Embryonic facial prominence (tissue), 1 donor: ENCODE measurements around the gene XYLB.
"Not testable (repeated sequence)": the region's sequence is repeated elsewhere in the genome, so short reads cannot be mapped to it uniquely, and the experiment has no call there.

Experiments used
- DNase-seq: peaks from one replicate; pipeline ENCODE4 v3.0.0-alpha.2; 2016; ENCODE audit errors: extremely low spot score

Gene XYLB

GRCh38 chr3:38396239-38396638, 49.7 kb downstream of the XYLB start:
- DNase-seq = no peak

- DNase-seq = no peak
Measured at GRCh38 chr3:38396861-38397260, 50.3 kb downstream of the XYLB start.

- DNase-seq = no peak
Measured at GRCh38 chr3:38397320-38397719, 50.7 kb downstream of the XYLB start.

DNA sequence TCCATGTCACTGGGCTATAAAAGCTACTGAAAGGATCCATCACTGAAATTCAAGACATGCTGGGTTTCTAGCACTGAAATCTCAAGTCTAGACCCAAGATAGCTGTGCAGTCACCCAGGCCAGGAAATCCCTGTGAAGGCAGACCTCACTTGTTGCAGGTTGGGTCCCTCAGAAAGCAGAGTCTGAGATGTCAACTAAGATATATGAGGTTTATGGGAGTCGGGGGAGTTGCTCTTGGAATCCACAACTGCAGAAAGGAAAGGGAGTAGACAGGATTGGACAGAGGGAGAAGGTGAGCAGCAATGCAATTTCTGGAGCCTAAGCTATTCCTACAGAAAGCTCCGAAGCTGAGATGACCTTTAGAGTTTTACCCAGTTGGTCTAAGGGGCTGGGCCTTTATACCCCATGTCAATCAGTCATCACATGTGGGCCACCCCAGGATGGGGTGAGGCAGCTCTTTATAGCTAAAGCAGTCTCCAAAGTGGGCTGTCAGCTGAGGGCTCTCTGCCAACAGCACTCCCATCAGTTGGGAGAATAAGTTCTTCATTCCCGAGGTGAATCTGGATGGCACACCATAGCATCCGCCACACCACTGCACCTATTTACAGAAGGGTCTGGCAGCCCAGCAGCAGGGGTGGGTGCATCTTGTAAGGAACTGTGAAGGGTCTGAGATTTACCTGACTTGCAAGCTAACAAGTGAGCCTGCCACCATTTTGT, 54.8 kb downstream of the XYLB start:
- DNase-seq = no peak

DNA sequence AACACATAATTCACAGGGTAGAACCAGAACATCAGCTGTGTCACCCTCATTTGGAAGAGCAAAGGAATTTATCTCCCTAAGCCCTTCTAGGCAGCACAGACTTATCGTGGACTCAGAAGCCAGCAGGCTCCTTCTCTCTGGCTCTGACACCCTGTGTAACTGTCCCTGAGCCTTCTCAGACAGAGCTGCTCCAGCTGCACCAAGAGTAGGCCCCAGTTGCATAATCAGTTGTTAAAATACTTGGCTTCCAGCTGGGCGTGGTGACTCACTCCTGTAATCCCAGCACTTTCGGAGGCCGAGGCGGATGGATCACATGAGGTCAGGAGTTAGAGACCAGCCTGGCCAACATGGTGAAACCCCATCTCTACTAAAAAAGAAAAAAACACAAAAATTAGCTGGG, 57.7 kb downstream of the XYLB start:
- DNase-seq = no peak

GRCh38 chr3:38411591-38411990, 65.0 kb downstream of the XYLB start:
- DNase-seq = no peak

- not testable (repeated sequence) for DNase-seq
Measured at GRCh38 chr3:38420758-38421157, 74.2 kb downstream of the XYLB start.

- DNase-seq = no peak
Measured at GRCh38 chr3:38421679-38422336, 75.2 kb downstream of the XYLB start.

DNA sequence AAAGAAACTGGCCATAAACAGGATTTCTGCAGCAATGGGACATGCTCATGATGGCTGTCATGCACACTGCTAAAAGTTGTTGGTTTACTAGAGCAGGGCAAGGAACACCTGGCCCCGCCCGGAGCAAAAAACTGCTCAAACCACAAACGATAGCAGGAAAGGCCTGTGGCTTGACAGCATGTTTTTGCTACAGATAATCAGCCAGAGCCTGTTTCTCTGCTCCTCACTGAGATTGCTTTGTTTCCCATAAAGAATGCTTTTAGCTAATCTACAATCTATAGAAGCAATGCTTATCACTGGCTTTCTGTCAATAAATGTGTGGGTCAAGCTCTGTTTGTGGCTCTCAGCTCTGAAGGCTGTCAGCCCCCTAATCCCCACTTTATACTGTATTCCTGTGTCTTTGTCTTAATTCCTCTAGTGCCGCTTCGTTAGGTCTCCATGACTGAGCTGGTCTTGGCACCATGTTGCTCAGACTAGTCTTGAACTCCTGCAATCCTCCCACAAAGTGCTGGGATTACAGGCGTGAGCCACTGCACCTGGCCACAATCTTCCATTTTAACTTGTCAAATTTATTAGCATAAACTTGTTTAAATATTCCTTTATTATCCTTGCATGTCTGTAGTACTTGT, 80.3 kb downstream of the XYLB start:
- not testable (repeated sequence) for DNase-seq

DNA sequence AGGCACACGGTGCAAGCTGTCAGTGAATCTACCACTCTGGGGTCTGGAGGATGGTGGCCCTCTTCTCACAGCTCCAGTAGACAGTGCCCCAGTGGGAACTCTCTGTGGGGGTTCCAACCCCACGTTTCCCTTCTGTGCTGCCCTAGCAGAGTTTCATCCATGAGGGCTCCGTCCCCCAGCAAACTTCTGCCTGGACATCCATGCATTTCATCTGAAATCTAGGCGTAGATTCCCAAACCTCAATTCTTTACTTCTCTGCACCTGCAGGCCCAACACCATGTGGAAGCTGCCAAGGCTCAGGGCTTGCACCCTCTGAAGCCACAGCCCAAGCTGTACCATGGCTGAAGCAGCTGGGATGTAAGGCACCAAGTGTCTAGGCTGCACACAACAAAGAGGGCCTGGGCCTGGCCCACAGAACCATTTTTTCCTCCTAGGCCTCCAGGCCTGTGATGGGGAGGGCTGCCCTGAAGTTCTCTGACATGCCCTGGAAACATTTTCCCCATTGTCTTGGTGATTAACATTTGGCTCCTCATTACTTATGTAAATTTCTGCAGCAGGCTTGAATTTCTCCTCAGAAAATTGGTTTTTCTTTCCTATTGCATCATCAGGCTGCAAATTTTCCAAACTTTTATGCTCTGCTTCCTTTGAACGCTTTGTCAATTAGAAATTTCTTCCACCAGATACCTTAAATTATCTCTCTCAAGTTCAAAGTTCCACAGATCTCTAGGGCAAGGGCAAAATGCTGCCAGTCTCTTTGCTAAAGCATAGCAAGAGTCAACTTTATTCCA, 86.5 kb downstream of the XYLB start:
- DNase-seq = not testable (repeated sequence)

GRCh38 chr3:38433661-38434060, 87.1 kb downstream of the XYLB start:
- not testable (repeated sequence) for DNase-seq

- DNase-seq = not testable (repeated sequence)
Measured at GRCh38 chr3:38438436-38439069, 92.0 kb downstream of the XYLB start.

DNA sequence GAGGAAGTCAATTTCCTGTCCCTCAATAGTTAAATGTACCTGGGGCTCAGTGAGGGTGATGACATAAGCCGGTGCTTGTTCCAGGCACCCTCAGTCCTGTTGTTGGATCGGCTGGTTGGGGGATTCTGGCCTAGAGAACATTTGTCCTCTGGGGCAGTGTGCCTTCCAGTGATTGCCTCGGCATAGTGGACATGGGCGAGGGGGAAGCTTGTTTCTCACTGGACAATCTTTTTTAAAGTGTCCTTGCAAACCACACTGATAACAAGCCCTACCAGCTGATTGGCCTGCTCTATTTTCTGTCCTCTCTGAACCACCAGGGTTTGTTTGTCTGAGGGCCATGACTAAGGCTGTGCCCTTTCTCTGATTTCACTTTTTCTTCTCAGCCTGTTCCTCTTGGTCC, 96.6 kb downstream of the XYLB start:
- DNase-seq = not testable (repeated sequence)

- DNase-seq = no peak
Measured at GRCh38 chr3:38446085-38446686, 99.6 kb downstream of the XYLB start.

DNA sequence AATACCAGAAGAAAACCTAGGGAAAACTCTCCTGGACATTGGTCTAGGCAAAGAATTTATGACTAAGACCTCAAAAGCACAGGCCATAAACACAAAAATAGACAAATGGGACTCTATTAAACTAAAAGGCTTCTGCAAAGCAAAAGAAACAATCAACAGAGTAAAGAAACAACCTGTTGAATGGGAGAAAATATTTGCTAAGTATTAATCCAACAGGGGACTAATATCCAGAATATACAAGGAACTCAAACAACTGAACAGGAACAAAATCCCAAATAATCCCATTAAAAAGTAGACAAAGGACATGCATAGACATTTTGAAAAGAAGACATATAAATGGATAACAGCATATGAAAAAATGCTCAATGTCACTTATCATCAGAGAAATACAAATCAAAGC, 100.2 kb downstream of the XYLB start:
- DNase-seq = no peak

DNA sequence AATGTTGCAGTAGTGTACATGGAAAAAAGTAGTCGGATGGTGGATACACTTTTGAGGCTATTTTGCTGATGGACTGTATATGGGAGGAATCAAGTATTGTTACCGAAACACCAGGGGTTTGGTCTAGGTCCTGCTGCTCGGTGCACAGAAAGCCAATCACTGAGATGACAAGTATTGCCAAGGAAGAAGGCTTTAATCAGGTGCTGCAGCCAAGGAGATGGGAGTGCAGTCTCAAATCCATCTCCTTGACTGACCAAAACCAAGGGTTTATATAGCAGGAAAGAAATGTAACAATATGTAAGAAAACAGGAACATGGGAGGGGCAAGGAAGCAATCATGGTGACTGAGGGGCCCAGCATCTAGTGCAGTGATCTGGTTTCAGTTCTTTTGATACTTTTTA, 104.3 kb downstream of the XYLB start:
- DNase-seq = no peak

DNA sequence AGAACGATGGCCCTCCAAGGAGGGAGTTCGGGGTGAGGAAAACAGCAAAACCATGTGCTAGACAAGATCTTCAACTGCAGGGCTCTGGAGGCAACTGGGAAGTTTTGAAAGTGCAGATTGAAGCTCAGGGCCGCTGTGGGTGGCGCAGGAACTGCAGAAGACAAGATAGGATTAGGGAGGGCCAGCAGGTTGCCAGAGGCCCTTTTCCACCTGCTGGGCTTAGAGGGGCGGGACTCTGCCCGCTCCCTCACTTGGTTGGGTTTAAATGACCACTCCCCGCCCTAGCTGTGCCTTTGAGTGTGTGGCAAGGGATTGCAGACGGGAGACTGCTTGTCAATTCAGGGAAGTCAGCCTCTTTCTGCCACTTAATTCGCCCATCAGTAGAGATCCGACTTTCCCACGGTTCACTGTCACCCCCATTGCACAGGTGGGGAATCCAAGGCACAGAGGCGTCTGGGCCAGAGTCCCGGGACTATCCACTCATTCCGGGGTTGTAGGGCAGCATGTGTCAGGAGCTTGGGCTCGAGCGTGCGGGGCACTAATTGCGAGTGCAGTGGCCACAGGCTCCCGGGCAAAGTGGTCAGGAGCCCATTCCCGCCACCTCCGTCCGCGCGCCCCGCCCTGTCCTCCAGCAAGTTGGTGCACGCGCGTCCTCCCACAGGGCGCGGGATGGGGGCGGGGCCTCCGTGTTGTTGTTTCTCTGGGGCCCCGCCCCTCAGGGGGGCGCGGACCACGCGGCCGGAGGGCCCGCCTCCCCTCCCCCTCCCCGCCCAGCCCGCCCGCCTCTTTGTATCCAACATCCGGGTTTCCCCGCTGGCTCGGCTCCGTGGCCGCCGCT, 106.7 kb downstream of the XYLB start, which contains the start of gene ACVR2B:
ACVR2B (plus strand) TSS at position 816 of the 838 bp plus-strand sequence. CDS start 433 bp downstream, outside the sequence.
- peak; percentile 69 for DNase-seq

- no peak for DNase-seq
Measured at GRCh38 chr3:38453913-38454177, 107.3 kb downstream of the XYLB start.

DNA sequence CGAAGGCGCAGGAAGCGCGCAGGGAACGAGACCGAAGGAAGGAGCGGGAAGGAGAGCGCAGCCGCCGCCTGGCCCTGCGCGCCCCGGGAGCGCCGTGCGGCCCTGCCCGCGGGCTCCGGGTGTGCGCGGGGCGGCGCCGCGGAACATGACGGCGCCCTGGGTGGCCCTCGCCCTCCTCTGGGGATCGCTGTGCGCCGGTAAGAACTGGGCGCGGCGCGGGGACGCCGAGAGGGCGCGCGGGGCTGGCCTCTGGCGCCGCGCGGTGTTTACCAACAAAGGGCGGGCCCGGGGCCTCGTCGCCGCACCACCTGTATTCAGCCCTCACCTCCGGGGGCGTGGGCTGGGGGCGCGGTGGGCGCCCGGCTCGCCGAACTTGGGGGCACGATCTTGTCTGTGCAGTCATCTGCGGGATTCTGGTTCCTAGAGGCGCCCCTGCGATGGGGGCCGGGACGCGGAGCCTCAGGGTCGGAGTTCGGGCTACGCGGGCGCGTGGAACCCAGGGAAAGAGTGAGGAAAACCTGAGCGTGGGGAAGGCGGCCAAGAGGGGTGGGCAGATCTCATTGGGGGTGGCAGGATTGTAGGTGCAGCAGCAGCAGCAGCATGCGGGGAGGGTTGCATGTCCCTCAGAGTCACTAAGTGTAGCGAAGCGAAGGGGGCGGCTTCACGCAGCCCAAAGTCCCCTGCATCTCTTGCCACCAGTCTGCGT, 107.7 kb downstream of the XYLB start:
- no peak for DNase-seq
